Adrenal gland (tissue), 12 donors: ENCODE results near the gene KCNMB1. TPM values are rescaled to one million over a fixed set of nuclear protein-coding genes. Genes with fewer than 3 reads are reported as not detected.
"Not testable (repeated sequence)": the region's sequence is repeated elsewhere in the genome, so short reads cannot be mapped to it uniquely, and the experiment has no call there.

Source experiments
- DNase-seq, 7 donors: peaks; one replicate each; pipeline ENCODE4 v3.0.0-alpha.2; 2019 to 2020
- H3K27ac ChIP-seq, 5 donors: fragments of 200-600 bp; sonication (generic) in 4 of 5; 1 replicate in 3 of 5; 2 replicates in 2 of 5; pipeline versions ENCODE4 v1.5.1 to v1.8.0; 2016 to 2020; ENCODE audit warnings: mild to moderate bottlenecking in 1 of 5
- H3K27me3 ChIP-seq: fragments of 200-600 bp; 2 replicates; pipeline ENCODE4 v1.8.0; 2021
- H3K36me3 ChIP-seq, 2 donors: fragments of 200-600 bp; replicated peaks in 1 of 2; 1 replicate in 1 of 2; 2 replicates in 1 of 2; pipeline versions ENCODE4 v1.5.1 to v1.8.0; 2018 to 2022
- H3K4me1 ChIP-seq, 2 donors: fragments of 200-600 bp; replicated peaks in 1 of 2; 1 replicate in 1 of 2; 2 replicates in 1 of 2; pipeline versions ENCODE4 v1.5.1 to v1.8.0; 2018 to 2021
- H3K4me3 ChIP-seq, 4 donors: fragments of 200-600 bp; sonication (generic) in 3 of 4; one replicate each; pipeline ENCODE4 v1.5.1; 2016 to 2018
- H3K9me3 ChIP-seq, 3 donors: fragments of 200-600 bp; sonication (generic) in 1 of 3; replicated peaks in 1 of 3; 1 replicate in 2 of 3; 2 replicates in 1 of 3; pipeline versions ENCODE4 v1.5.1 to v1.8.0; 2016 to 2021
- POLR2A ChIP-seq, 2 donors: fragments of 450-650 bp; IDR thresholded peaks; one replicate each; pipeline ENCODE4 v1.6.1; 2017; ENCODE audit warnings: antibody characterized with exemption in 2 of 2, mild to moderate bottlenecking in 2 of 2, moderate library complexity in 1 of 2
- WGBS, 4 donors: extraction: QIAGEN DNeasy Blood & Tissue Kit in 2 of 4; methylation state at CpG; one replicate each; pipeline versions ENCODE4 v1.1.5 to v1.1.7; 2013 to 2017; 5-methylcytosine and 5-hydroxymethylcytosine counted together
- intact Hi-C, 2 donors: fragments of 100-400 bp; cut with DNase I; formaldehyde crosslinking; loops; one replicate each; pipeline versions ENCODE4 v1.14.1 to v1.15.0; 2022 to 2023
- polyA plus RNA-seq, 3 donors: library from polyadenylated mRNA; stranded (reverse); fragments of 200-250 nt in 2 of 3; fragments of 350-450 nt in 1 of 3; fragmentation: Illumina TruSeq in 1 of 3; extraction: RNeasy Lipid Tissue Mini Kit (QIAGEN cat#74804) in 1 of 3; gene quantifications; one replicate each; pipeline ENCODE4 v1.2.3, GENCODE V29; 2013 to 2014
- total RNA-seq, 9 donors: library from RNA; depleted of rRNA in 4 of 9; stranded (reverse); fragments of >200 nt in 4 of 9; fragments of 120-200 nt in 1 of 9; fragmentation: NEBNext Ultra II Directional in 1 of 9; extraction: Animal tissue kit (Norgen Biotek cat#: 25700) in 1 of 9; gene quantifications; one replicate each; pipeline versions ENCODE4 v1.1.0 to v1.2.4, GENCODE V29; 2013 to 2023
- TF ChIP-seq, protein P1 (sequence below), 6 experiments: fragments of 450-650 bp in 4 of 6; fragments of 200-600 bp in 2 of 6; sonication (generic) in 1 of 6; IDR thresholded peaks; 1 replicate in 5 of 6; 2 replicates in 1 of 6; pipeline versions ENCODE4 v1.5.1 to v1.8.0; 2016 to 2021; ENCODE audit warnings: antibody characterized with exemption in 6 of 6, mild to moderate bottlenecking in 2 of 6, moderate library complexity in 1 of 6
- donor health status: healthy with polysubstance abuse.
- donor health status: Bipolar disorder and iron deficiency.
- donor health status: DM: yes; HTN: yes; CAD: no.
- donor health status: DM: no; HTN: no; CAD: no.
- donor health status: DM: no; HTN: no; CAD: no.
- donor health status: DM: yes; HTN: yes; CAD: no.

Gene KCNMB1
- total and polyA plus RNA-seq, 12 donors: 0.11 to 3.2 (median 0.89) TPM

DNA sequence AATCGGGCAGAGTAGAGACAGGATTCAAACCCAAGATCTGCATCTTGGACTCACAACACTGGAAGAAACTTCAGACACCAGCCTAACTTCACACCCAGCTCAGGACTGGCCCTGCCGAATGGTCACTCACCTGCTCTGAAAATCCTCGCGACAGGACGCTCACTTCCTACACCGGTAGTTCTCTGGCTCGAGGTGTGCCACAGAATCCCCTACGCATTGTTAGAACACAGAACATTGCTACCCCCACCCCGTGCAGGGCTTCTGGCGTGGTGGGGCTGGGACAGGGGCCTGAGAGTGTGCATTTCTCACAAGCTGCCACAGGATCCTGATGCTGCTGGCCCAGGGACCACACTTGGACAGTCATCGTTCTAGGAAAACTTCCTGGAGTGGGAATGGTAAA, 12.1 kb downstream of the KCNMB1 start:
- Histone ChIP-seq H3K4me1 (peaks cover 0 to 5% of the 10 kb centered on the region in 2 donors), H3K36me3 (no peaks in the 10 kb centered on the region), H3K27me3 (no peaks in the 10 kb centered on the region), H3K27ac (no peak overlapping the region), H3K9me3 (no peaks in the 10 kb centered on the region), H3K4me3 (no peak overlapping the region)
- no peak for DNase-seq
- intact Hi-C loops: no loop called here
- WGBS, 4 donors: 87 to 92% (median 91%) methylated on average over 9 to 11 of the region's 11 CpGs
- TF ChIP-seq, protein P1, sequence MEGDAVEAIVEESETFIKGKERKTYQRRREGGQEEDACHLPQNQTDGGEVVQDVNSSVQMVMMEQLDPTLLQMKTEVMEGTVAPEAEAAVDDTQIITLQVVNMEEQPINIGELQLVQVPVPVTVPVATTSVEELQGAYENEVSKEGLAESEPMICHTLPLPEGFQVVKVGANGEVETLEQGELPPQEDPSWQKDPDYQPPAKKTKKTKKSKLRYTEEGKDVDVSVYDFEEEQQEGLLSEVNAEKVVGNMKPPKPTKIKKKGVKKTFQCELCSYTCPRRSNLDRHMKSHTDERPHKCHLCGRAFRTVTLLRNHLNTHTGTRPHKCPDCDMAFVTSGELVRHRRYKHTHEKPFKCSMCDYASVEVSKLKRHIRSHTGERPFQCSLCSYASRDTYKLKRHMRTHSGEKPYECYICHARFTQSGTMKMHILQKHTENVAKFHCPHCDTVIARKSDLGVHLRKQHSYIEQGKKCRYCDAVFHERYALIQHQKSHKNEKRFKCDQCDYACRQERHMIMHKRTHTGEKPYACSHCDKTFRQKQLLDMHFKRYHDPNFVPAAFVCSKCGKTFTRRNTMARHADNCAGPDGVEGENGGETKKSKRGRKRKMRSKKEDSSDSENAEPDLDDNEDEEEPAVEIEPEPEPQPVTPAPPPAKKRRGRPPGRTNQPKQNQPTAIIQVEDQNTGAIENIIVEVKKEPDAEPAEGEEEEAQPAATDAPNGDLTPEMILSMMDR (IDR thresholded peaks at IDR 0.05): no peak

DNA sequence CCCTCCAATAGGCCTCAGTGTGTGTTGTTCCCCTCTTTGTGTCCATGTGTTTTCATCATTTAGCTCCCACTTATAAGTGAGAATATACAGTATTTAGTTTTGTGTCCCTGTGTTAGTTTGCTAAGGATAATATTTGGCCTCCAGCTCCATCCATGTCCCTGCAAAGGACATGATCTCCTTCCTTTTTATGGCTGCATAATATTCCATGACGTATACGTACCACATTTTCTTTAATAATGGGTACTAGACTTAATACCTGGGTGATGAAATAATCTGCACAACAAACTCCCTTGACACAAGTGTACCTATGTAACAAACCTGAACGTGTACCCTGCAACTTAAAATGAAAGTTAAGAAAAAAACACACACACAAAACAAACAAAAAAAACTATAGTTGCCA, 12.6 kb downstream of the KCNMB1 start:
- H3K27me3 ChIP-seq, H3K9me3 ChIP-seq, DNase-seq, intact Hi-C loops, H3K4me1 ChIP-seq, H3K27ac ChIP-seq, H3K36me3 ChIP-seq, H3K4me3 ChIP-seq: not testable (repeated sequence)
- 92 to 95% (median 93%) methylated on average over 3 of the region's 3 CpGs for WGBS, 4 donors

DNA sequence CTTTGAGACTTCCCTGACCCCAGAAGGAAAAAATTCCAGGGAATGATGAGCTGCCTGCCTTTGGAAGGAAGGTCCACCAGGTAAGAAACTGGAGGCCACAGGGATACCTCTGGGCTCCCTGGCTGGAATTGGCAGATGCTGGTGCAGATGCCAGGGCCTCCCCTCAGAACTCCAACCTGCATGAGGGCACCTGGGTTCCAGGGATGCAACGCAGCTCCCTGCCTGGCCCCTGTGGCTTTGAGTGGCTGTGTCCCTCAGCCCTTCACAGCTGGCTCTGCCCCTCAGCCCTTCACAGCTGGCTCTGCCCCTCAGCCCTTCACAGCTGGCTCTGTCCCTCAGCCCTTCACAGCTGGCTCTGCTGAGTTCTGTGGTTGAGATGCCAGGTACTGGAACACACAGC, 13.9 kb downstream of the KCNMB1 start:
- Histone ChIP-seq H3K27me3 (no peaks in the 10 kb centered on the region), H3K9me3 (no peaks in the 10 kb centered on the region), H3K4me1 (no peaks in the 10 kb centered on the region), H3K4me3 (no peak overlapping the region), H3K36me3 (no peaks in the 10 kb centered on the region), H3K27ac (no peak overlapping the region)
- TF ChIP-seq, protein P1 (IDR thresholded peaks at IDR 0.05): no peak
- no peak for TF ChIP-seq POLR2A (IDR thresholded peaks at IDR 0.05)
- WGBS, 4 donors: 67 to 100% (median 90%) methylated on average over 1 of the region's 1 CpG; no CpG with 5 or more reads in 1 of the 4 donors
- no peak for DNase-seq
- intact Hi-C loops: no loop called here

DNA sequence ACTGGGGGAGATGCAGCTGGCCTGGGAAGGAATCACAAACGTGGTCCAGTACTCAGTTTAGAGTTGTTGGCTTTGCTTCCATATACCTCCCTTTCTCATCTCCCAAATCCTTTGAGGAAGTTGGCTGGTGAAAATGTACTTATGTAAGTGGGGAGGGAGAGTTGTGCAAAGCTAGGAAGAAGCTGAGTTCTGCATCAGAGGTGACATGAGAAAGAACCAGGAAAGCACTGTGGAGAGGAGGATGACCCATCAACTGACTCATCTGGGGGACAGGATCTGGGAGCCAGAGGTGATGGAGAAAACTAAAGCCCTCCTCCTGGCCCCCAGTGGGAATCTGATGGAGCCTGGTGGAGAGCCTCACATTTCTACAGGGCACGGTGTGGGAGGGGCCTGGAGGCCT, 16.2 kb downstream of the KCNMB1 start:
- no peak for DNase-seq
- no peak overlapping the region for H3K27ac ChIP-seq
- H3K9me3 ChIP-seq: no peaks in the 10 kb centered on the region
- H3K4me3 ChIP-seq: no peak overlapping the region
- intact Hi-C loops: no loop called here
- no peaks in the 10 kb centered on the region for H3K27me3 ChIP-seq
- TF ChIP-seq POLR2A (IDR thresholded peaks at IDR 0.05): no peak
- TF ChIP-seq, protein P1 (IDR thresholded peaks at IDR 0.05): no peak
- no peaks in the 10 kb centered on the region for H3K36me3 ChIP-seq
- H3K4me1 ChIP-seq: no peaks in the 10 kb centered on the region
- 67 to 81% (median 73%) methylated on average over 2 of the region's 2 CpGs for WGBS, 4 donors

DNA sequence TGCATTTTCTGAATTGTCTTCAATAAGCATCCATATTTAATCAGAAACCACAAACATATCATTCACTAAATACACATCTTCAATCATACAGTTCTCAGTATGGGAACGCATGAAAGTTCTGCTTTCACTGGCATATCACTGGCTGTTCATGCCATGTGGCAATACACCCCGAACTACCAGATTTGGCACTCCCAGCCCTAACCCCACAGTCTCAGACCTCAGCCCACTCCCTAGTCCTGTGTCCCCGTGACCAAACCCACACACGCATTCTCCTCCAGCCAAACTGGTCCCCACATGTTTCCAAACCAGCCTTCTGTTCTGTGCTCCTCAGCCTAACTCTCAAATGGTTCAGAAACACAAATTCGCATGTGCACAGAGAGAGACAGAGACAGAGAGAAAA, 20.6 kb downstream of the KCNMB1 start:
- no peak overlapping the region for H3K4me3 ChIP-seq
- H3K36me3 ChIP-seq: no peaks in the 10 kb centered on the region
- H3K27me3 ChIP-seq: no peaks in the 10 kb centered on the region
- intact Hi-C loops: no loop called here
- no peak for TF ChIP-seq POLR2A (IDR thresholded peaks at IDR 0.05)
- TF ChIP-seq, protein P1 (IDR thresholded peaks at IDR 0.05): no peak
- no peak overlapping the region for H3K27ac ChIP-seq
- DNase-seq: no peak
- 72 to 86% (median 85%) methylated on average over 5 of the region's 5 CpGs for WGBS, 4 donors
- no peaks in the 10 kb centered on the region for H3K4me1 ChIP-seq
- no peaks in the 10 kb centered on the region for H3K9me3 ChIP-seq
